HEK293T (cell line): ENCODE measurements around the gene SMCR8.

Experiments
- CTCF ChIA-PET: fragments of 350-600 bp; formaldehyde crosslinking; extraction: SDS; loops from one replicate; lab custom pipeline; 2021; ENCODE audit warnings: antibody characterized with exemption, inconsistent platforms; lab: Yijun Ruan, JAX
- POLR2A ChIA-PET: fragments of 350-600 bp; formaldehyde crosslinking; extraction: SDS; loops from one replicate; lab custom pipeline; 2020; ENCODE audit warnings: antibody characterized with exemption, inconsistent platforms; lab: Yijun Ruan, JAX
- DNase-seq: peaks from one replicate; pipeline ENCODE4 v3.0.0; 2012; ENCODE audit warnings: mixed read lengths; ENCODE audit errors: extremely low spot score
- ARNT ChIP-seq: fragments of 450-650 bp; IDR thresholded peaks from 2 replicates; pipeline ENCODE4 v1.6.1; 2017; ENCODE audit warnings: mild to moderate bottlenecking
- BHLHE40 ChIP-seq: fragments of 450-650 bp; IDR thresholded peaks from 2 replicates; pipeline ENCODE4 v1.6.1; 2016; ENCODE audit warnings: mild to moderate bottlenecking, moderate library complexity, borderline replicate concordance
- CTBP1 ChIP-seq: fragments of 450-650 bp; IDR thresholded peaks from 2 replicates; pipeline ENCODE4 v1.6.1; 2016; ENCODE audit warnings: borderline replicate concordance
- ELF4 ChIP-seq: fragments of 450-650 bp; IDR thresholded peaks from 2 replicates; pipeline ENCODE4 v1.6.1; 2017; ENCODE audit warnings: antibody characterized with exemption
- FOXA1 ChIP-seq: fragments of 450-650 bp; IDR thresholded peaks from 2 replicates; pipeline ENCODE4 v1.6.1; 2016; ENCODE audit warnings: mild to moderate bottlenecking
- FOXK2 ChIP-seq: fragments of 450-650 bp; IDR thresholded peaks from 2 replicates; pipeline ENCODE4 v1.6.1; 2016; ENCODE audit warnings: mild to moderate bottlenecking
- FOXM1 ChIP-seq: fragments of 450-650 bp; IDR thresholded peaks from 2 replicates; pipeline ENCODE4 v1.6.1; 2017; ENCODE audit warnings: mild to moderate bottlenecking, borderline replicate concordance
- HDGF ChIP-seq: fragments of 450-650 bp; IDR thresholded peaks from 2 replicates; pipeline ENCODE4 v1.6.1; 2017; ENCODE audit warnings: antibody characterized with exemption, borderline replicate concordance
- L3MBTL2 ChIP-seq: fragments of 450-650 bp; conservative IDR thresholded peaks from 2 replicates; pipeline ENCODE4 v1.6.1; 2016; ENCODE audit warnings: mild to moderate bottlenecking
- LEF1 ChIP-seq: fragments of 450-650 bp; IDR thresholded peaks from 2 replicates; pipeline ENCODE4 v1.6.1; 2017; ENCODE audit warnings: mild to moderate bottlenecking, borderline replicate concordance
- NFRKB ChIP-seq: fragments of 450-650 bp; IDR thresholded peaks from 2 replicates; pipeline ENCODE4 v1.6.1; 2016; ENCODE audit warnings: mild to moderate bottlenecking, moderate library complexity
- PKNOX1 ChIP-seq: fragments of 450-650 bp; IDR thresholded peaks from 2 replicates; pipeline ENCODE4 v1.6.1; 2016
- SP1 ChIP-seq: fragments of 450-650 bp; IDR thresholded peaks from 2 replicates; pipeline ENCODE4 v1.6.1; 2017
- SUZ12 ChIP-seq: fragments of 450-650 bp; IDR thresholded peaks from 2 replicates; pipeline ENCODE4 v1.6.1; 2016; ENCODE audit warnings: mild to moderate bottlenecking
- TARDBP ChIP-seq: fragments of 450-650 bp; IDR thresholded peaks from 2 replicates; pipeline ENCODE4 v1.6.1; 2016
- ZNF384 ChIP-seq: fragments of 450-650 bp; IDR thresholded peaks from 2 replicates; pipeline ENCODE4 v1.6.1; 2016

SMCR8 gene

GRCh38 chr17:18318771-18319450 is 3.8 kb downstream of the SMCR8 start:
- ChIA-PET CTCF (interaction anchor here (0.7 kb wide), 1 partner anchor 102 kb away, joined by 3 read pairs; no protein-coding TSS in a partner anchor), POLR2A (interaction anchor here (1.6 kb wide), 1 partner anchor 9 kb away, joined by 3 read pairs; no protein-coding TSS in a partner anchor)
- DNase-seq = no peak
- TF ChIP-seq L3MBTL2 = no peak
- no peak for TF ChIP-seq BHLHE40
- TF ChIP-seq LEF1 = no peak
- TF ChIP-seq FOXM1 = no peak
- TF ChIP-seq FOXK2 = no peak
- no peak for TF ChIP-seq ELF4
- no peak for TF ChIP-seq HDGF
- TF ChIP-seq ZNF384 = no peak
- TF ChIP-seq PKNOX1 = no peak
- TF ChIP-seq TARDBP = no peak
- TF ChIP-seq SP1 = no peak
- TF ChIP-seq FOXA1 = no peak
- no peak for TF ChIP-seq CTBP1
- TF ChIP-seq NFRKB = no peak
- no peak for TF ChIP-seq ARNT
- TF ChIP-seq SUZ12 = no peak

GRCh38 chr17:18319604-18320256 is 4.6 kb downstream of the SMCR8 start:
- CTCF ChIA-PET = interaction anchor here (0.9 kb wide), 1 partner anchor 65 kb away, joined by 3 read pairs; no protein-coding TSS in a partner anchor
- DNase-seq = peak; percentile 52
- POLR2A ChIA-PET = interaction anchor here (1.6 kb wide), 1 partner anchor 8 kb away, joined by 3 read pairs; no protein-coding TSS in a partner anchor
- TF ChIP-seq HDGF (no peak), CTBP1 (no peak), ELF4 (no peak), SUZ12 (no peak), LEF1 (no peak), PKNOX1 (no peak), SP1 (no peak), FOXA1 (no peak), ARNT (no peak), FOXM1 (no peak), NFRKB (no peak), FOXK2 (no peak), ZNF384 (no peak), BHLHE40 (no peak), TARDBP (no peak), L3MBTL2 (no peak)

GRCh38 chr17:18320301-18320700 is 5.2 kb downstream of the SMCR8 start:
- ChIA-PET POLR2A (no interaction called here), CTCF (interaction anchor here (0.9 kb wide), 1 partner anchor 65 kb away, joined by 3 read pairs; no protein-coding TSS in a partner anchor)
- DNase-seq = no peak
- TF ChIP-seq SUZ12 = no peak
- no peak for TF ChIP-seq BHLHE40
- no peak for TF ChIP-seq SP1
- TF ChIP-seq FOXA1 = no peak
- no peak for TF ChIP-seq FOXM1
- no peak for TF ChIP-seq FOXK2
- TF ChIP-seq CTBP1 = no peak
- no peak for TF ChIP-seq PKNOX1
- TF ChIP-seq ZNF384 = no peak
- TF ChIP-seq HDGF = no peak
- TF ChIP-seq TARDBP = no peak
- TF ChIP-seq ARNT = no peak

GRCh38 chr17:18321309-18321708 is 6.2 kb downstream of the SMCR8 start:
- POLR2A ChIA-PET = no interaction called here
- CTCF ChIA-PET = no interaction called here
- no peak for DNase-seq
- TF ChIP-seq FOXA1 (no peak), LEF1 (no peak)

GRCh38 chr17:18322522-18322921 is 7.4 kb downstream of the SMCR8 start:
- TF ChIP-seq LEF1 (no peak), SUZ12 (no peak), SP1 (no peak), FOXK2 (no peak), FOXM1 (no peak)
- CTCF ChIA-PET = no interaction called here
- POLR2A ChIA-PET = interaction anchor here (1.1 kb wide), 1 partner anchor 58 kb away, joined by 3 read pairs; no protein-coding TSS in a partner anchor
- no peak for DNase-seq

GRCh38 chr17:18323007-18323406 is 7.9 kb downstream of the SMCR8 start:
- DNase-seq = no peak
- CTCF ChIA-PET = no interaction called here
- POLR2A ChIA-PET = interaction anchor here (1.1 kb wide), 1 partner anchor 59 kb away, joined by 3 read pairs; no protein-coding TSS in a partner anchor
- TF ChIP-seq HDGF (no peak), FOXA1 (no peak), NFRKB (no peak), ELF4 (no peak), L3MBTL2 (no peak), BHLHE40 (no peak), FOXK2 (no peak), LEF1 (no peak), FOXM1 (no peak), TARDBP (no peak), SP1 (no peak), PKNOX1 (no peak), ARNT (no peak), SUZ12 (no peak), CTBP1 (no peak)
